Fibroblast of skin of right quadriceps (primary cell): Measurements from ENCODE around the gene EPG5.
"Not testable (repeated sequence)": the region's sequence is repeated elsewhere in the genome, so short reads cannot be mapped to it uniquely, and the experiment has no call there.

Source experiments
- DNase-seq: peaks from one replicate; pipeline ENCODE4 v3.0.0-alpha.2; 2013

The EPG5 gene

GRCh38 chr18:45974088-45974536, 7.0 kb upstream of the EPG5 start:
- peak; percentile 86 for DNase-seq

DNA sequence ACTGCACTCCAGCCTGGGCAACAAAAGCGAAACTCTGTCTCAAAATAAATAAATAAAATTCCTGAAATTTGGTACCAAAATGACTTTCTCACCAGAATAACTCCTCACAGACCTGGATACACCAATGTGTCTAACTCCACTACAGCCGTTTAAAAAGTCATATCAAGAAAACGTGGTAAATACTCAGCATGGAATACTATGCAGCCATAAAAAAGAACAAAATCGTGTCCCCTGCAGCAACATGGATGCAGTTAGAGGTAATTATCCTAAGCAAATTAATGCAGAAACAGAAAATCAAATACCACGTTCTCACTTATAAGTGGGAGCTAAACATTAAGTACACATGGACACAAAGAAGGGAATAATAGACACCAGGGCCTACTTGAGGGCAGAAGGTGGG, 2.2 kb downstream of the EPG5 start:
- not testable (repeated sequence) for DNase-seq

GRCh38 chr18:45962866-45963265, 4.3 kb downstream of the EPG5 start:
- DNase-seq = peak; percentile 84

- DNase-seq = peak; percentile 73
Observed at GRCh38 chr18:45962461-45962860, 4.7 kb downstream of the EPG5 start.

DNA sequence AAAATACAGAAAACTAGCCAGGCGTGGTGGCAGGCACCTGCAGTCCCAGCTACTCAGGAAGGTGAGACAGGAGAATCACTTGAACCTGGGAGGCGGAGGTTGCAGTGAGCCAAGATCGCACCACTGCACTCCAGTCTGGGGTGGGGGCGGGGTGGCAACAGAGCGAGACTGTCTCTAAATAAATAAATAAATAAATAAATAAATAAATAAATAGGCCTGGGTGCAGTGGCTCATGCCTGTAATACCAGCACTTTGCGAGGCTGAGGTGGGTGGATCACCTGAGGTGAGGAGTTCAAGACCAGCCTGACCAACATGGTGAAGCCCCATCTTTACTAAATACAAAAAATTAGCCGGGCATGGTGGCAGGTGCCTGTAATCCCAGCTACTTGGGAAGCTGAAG, 7.6 kb downstream of the EPG5 start:
- not testable (repeated sequence) for DNase-seq

DNA sequence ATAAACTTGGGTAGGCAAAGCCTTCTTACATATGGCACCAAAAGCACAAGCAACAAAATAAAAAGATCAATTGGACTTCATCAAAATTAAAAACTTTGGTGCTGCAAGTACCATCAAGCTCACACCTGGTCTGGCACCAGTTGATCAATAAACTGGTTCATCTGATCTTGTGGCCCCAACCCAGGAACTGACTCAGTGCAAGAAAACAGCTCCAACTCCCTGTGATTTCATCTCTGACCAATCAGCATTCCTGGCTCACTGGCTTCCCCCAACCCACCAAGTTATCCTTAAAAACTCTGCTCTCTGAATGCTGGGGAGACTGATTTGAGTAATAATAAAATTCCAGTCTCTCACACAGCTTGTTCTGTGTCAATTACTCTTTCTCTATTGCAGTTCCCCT, 8.4 kb downstream of the EPG5 start:
- peak; percentile 35 for DNase-seq

DNA sequence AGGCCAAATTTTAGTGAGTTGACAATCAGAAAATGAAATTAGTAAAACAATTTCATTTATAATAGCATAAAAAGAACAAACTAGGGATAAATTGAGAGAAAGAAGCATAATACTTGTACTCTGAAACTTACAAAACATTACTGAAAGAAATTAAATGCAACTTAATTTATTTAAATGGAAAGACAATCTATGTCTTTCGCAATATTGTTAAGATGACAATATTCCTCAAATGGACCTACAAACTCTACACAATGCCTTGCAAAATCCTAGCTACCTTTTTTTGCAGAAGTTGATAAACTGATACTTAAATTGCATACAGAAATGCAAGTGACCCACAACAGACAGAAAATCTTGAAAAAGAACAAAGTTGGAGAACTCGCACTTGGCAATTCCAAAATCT, 9.1 kb downstream of the EPG5 start:
- DNase-seq = no peak

GRCh38 chr18:45957100-45957499, 10.0 kb downstream of the EPG5 start:
- DNase-seq = peak; percentile 70

GRCh38 chr18:45954070-45954934, 12.8 kb downstream of the EPG5 start:
- peak; percentile 95 for DNase-seq

GRCh38 chr18:45951016-45951714, 16.0 kb downstream of the EPG5 start:
- peak; percentile 94 for DNase-seq

- no peak for DNase-seq
Observed at GRCh38 chr18:45945669-45946068, 21.5 kb downstream of the EPG5 start.

GRCh38 chr18:45940724-45941123, 26.4 kb downstream of the EPG5 start:
- DNase-seq = no peak

DNA sequence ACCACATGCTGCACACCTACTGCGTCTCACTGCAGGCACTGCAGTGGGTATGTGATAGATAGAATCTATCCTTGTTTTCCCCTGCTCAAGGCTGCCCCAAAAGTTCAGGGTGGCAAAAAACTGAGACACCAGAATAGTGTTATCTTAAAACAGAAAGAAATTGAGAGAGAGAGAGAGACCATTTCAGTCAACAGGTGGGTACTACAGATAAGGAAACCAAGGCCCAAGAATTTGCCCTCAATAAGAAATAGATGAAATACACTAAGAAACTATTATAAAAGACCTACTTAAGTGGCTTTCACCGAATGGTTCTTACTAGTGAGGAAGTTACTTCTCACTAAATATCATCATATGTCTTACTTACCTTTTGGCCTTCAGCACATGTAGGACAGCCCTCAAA, 27.9 kb downstream of the EPG5 start:
- DNase-seq = no peak

DNA sequence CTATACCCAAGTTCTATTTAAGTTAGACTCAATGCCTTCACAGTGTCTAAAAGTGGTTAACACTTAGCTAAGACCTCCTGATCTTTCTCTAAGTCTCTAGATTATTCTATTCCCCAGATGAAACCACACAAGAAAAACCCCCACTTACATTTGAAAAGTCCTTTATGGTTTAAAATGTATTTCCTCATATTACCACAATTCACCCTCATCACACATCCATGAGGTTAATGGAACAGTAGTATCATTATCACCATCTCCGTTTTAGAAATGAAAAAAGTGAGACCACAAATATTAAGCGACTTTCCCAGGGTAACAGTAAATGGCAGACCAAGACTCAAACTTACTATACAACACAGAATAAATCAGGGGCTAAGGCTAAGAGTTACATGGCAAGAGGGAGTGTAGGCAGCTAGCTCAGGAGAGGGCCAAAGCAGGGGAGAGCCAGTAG, 28.6 kb downstream of the EPG5 start:
- DNase-seq = no peak

DNA sequence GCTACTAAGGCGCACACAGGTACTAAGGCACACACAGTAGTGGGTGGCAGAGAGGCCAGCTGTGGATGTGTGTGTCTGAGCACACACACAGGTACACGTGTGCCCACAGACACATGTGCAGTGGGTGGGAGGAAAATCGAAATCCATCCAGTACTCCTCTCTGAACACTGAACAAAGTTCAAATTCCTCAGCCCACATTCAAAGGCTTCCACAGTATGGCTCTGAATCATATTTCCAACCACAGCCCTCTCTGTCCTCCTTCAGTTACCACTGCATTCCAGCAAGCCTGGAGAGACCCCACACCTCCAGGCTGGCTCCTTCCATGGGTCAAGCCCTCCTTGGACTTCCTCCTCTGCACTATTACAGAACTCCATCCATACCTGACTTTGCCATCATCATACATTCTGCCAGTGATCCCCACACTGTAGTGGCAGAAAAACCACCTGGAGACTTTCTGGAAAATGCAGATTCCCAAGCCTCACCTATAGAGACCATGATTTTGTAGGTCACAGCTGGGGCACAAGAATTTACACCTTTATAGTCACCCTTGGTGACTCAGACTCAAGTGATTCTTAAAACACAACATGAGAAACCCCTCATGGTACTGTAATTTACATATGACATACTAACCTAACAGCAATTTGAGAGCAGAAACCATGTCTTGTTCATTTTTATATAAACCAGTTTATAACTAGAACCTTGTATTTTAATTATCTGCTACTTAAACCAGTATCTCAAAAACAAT, 31.4 kb downstream of the EPG5 start:
- peak; percentile 56 for DNase-seq

- no peak for DNase-seq
Observed at GRCh38 chr18:45932708-45933107, 34.4 kb downstream of the EPG5 start.

GRCh38 chr18:45930963-45931362, 36.2 kb downstream of the EPG5 start:
- no peak for DNase-seq

- DNase-seq = no peak
Observed at GRCh38 chr18:45926691-45927090, 40.4 kb downstream of the EPG5 start.

- DNase-seq = no peak
Observed at GRCh38 chr18:45926085-45926484, 41.0 kb downstream of the EPG5 start.

- DNase-seq = no peak
Observed at GRCh38 chr18:45923138-45923537, 44.0 kb downstream of the EPG5 start.

GRCh38 chr18:45920367-45920766, 46.8 kb downstream of the EPG5 start:
- DNase-seq = peak; percentile 18

GRCh38 chr18:45916302-45916701, 50.8 kb downstream of the EPG5 start:
- DNase-seq = no peak

- DNase-seq = no peak
Observed at GRCh38 chr18:45913276-45913675, 53.9 kb downstream of the EPG5 start.
